ENCODE measurements around the gene TTC12.
A peak's percentile ranks its signal among the peaks of the same experiment; 100 is the strongest.

The TTC12 gene

GRCh38 chr11:113314389-113315301, at the start of gene TTC12:
Gene TTC12, plus strand, starts transcription at chr11:113314583. Its CDS starts 1,675 bp downstream, at chr11:113316258.
- peak; percentile 85 for DNase-seq (ENCODE audit: low spot score)

- no peak for DNase-seq (ENCODE audit: low spot score)
Measured at GRCh38 chr11:113265362-113265761, 49.0 kb upstream of the TTC12 start.

- DNase-seq (ENCODE audit: low spot score): no peak
Measured at GRCh38 chr11:113267493-113267892, 46.9 kb upstream of the TTC12 start.

- DNase-seq (ENCODE audit: low spot score): no peak
Measured at GRCh38 chr11:113269096-113269495, 45.3 kb upstream of the TTC12 start.

- no peak for DNase-seq (ENCODE audit: low spot score)
Measured at GRCh38 chr11:113269636-113270035, 44.7 kb upstream of the TTC12 start.

- DNase-seq (ENCODE audit: low spot score): no peak
Measured at GRCh38 chr11:113270080-113270479, 44.3 kb upstream of the TTC12 start.

- DNase-seq (ENCODE audit: low spot score): no peak
Measured at GRCh38 chr11:113271551-113272245, 42.7 kb upstream of the TTC12 start.

GRCh38 chr11:113272281-113272680, 42.1 kb upstream of the TTC12 start:
- DNase-seq (ENCODE audit: low spot score): no peak

GRCh38 chr11:113272927-113273615, 41.3 kb upstream of the TTC12 start:
- DNase-seq (ENCODE audit: low spot score): no peak

GRCh38 chr11:113273720-113274119, 40.7 kb upstream of the TTC12 start:
- DNase-seq (ENCODE audit: low spot score): no peak

GRCh38 chr11:113274713-113275582, 39.4 kb upstream of the TTC12 start:
- no peak for DNase-seq (ENCODE audit: low spot score)

GRCh38 chr11:113275602-113276001, 38.8 kb upstream of the TTC12 start:
- DNase-seq (ENCODE audit: low spot score): no peak

- DNase-seq (ENCODE audit: low spot score): no peak
Measured at GRCh38 chr11:113276466-113276865, 37.9 kb upstream of the TTC12 start.

GRCh38 chr11:113277907-113278306, 36.5 kb upstream of the TTC12 start:
- no peak for DNase-seq (ENCODE audit: low spot score)

- DNase-seq (ENCODE audit: low spot score): no peak
Measured at GRCh38 chr11:113278481-113278880, 35.9 kb upstream of the TTC12 start.

GRCh38 chr11:113278925-113279324, 35.5 kb upstream of the TTC12 start:
- DNase-seq (ENCODE audit: low spot score): no peak

GRCh38 chr11:113279591-113279990, 34.8 kb upstream of the TTC12 start:
- no peak for DNase-seq (ENCODE audit: low spot score)

- DNase-seq (ENCODE audit: low spot score): no peak
Measured at GRCh38 chr11:113281052-113281725, 33.2 kb upstream of the TTC12 start.

- DNase-seq (ENCODE audit: low spot score): no peak
Measured at GRCh38 chr11:113282898-113283437, 31.4 kb upstream of the TTC12 start.

- DNase-seq (ENCODE audit: low spot score): no peak
Measured at GRCh38 chr11:113283881-113284280, 30.5 kb upstream of the TTC12 start.

- no peak for DNase-seq (ENCODE audit: low spot score)
Measured at GRCh38 chr11:113286009-113286408, 28.4 kb upstream of the TTC12 start.

All from hepatic stellate cell (primary cell).